Measurements from ENCODE around the gene BACH2. TPM values are rescaled to one million over a fixed set of nuclear protein-coding genes. Genes with fewer than 3 reads are reported as not detected.

BACH2 gene
- total RNA-seq, 1 donor from 2014 or later: 3.9 TPM

DNA sequence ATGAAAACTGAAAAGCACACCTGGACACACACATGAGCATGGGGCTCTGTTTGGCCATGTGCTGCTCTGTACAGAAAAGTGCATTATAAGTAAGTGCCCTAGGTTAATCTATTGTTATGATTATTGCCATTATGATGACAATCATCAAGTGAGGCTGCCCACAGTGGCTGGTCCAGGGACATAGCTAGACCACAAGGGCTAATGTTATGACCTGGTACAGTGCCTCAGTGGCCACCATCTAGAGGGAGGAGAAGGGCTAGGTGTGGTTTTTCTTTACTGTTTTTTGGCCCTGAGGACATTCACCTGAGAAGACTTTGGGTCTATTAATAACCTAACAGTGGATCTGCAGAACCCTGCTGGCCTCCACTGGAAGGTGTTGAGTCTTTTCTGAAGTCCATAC is 316.3 kb downstream of the BACH2 start:
- Histone ChIP-seq H3K4me2 (no peak overlapping the region), H3K36me3 (no peaks in the 10 kb centered on the region), H4K20me1 (ENCODE audit: low read depth) (no peaks in the 10 kb centered on the region), H3K27ac (no peak overlapping the region), H3F3A (ENCODE audit: low read depth) (peaks cover 8% of the 10 kb centered on the region), H3K4me1 (peaks cover 42% of the 10 kb centered on the region), H3K9ac (no peak overlapping the region), H3K4me3 (no peak overlapping the region), H3K27me3 (no peaks in the 10 kb centered on the region), H3K9me3 (ENCODE audit: low read depth) (no peaks in the 10 kb centered on the region), H2AFZ (replicated peaks) (no peak overlapping the region), H3K79me2 (ENCODE audit: low read depth) (no peaks in the 10 kb centered on the region)
- H3K27ac Mint-ChIP-seq: no peak overlapping the region
- H3K9me3 Mint-ChIP-seq: no peaks in the 10 kb centered on the region
- H3K27me3 Mint-ChIP-seq (ENCODE audit: insufficient read depth, low read depth): peaks cover 2% of the 10 kb centered on the region
- peaks cover 2% of the 10 kb centered on the region for H3K36me3 Mint-ChIP-seq
- no peak for DNase-seq (ENCODE audit: low spot score)
- H3K4me3 Mint-ChIP-seq: no peak overlapping the region
- TF ChIP-seq, protein P1, sequence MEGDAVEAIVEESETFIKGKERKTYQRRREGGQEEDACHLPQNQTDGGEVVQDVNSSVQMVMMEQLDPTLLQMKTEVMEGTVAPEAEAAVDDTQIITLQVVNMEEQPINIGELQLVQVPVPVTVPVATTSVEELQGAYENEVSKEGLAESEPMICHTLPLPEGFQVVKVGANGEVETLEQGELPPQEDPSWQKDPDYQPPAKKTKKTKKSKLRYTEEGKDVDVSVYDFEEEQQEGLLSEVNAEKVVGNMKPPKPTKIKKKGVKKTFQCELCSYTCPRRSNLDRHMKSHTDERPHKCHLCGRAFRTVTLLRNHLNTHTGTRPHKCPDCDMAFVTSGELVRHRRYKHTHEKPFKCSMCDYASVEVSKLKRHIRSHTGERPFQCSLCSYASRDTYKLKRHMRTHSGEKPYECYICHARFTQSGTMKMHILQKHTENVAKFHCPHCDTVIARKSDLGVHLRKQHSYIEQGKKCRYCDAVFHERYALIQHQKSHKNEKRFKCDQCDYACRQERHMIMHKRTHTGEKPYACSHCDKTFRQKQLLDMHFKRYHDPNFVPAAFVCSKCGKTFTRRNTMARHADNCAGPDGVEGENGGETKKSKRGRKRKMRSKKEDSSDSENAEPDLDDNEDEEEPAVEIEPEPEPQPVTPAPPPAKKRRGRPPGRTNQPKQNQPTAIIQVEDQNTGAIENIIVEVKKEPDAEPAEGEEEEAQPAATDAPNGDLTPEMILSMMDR (IDR thresholded peaks at IDR 0.05): no peak
- TF ChIP-seq EZH2phosphoT487 (IDR thresholded peaks at IDR 0.05) (no peak), EZH2 (IDR thresholded peaks at IDR 0.05) (no peak)
- peaks cover 41% of the 10 kb centered on the region for H3K4me1 Mint-ChIP-seq

DNA sequence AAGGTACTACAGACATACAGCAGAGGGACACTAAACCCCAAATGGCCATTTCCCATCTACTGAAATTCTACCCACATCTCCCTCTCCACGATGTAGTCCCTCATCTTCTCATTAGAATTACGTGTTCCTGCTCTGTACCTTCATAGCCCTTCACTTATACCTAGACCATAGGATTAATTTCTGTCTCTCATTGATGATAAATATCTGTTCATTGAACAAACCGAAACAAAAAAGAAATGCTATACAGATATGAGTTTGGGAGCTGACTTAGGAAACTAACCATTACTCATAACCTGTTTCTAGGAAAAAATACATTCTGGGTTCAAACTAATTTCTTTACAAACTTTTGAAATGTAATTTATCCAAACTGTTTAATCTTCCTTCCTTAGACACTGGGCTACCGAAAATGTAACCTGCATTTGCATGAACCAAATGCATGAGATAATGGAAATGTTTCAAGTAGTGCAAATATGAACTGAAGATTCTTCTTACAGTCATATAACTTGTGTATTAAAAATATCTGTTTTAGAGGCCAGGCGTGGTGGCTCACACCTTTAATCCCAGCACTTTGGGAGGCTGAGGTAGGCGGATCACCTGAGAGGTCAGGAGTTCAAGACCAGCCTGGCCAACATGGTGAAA is 317.0 kb downstream of the BACH2 start:
- Histone ChIP-seq H3K9ac (no peak overlapping the region), H3K4me3 (no peak overlapping the region), H3K27me3 (no peaks in the 10 kb centered on the region), H3K27ac (no peak overlapping the region), H3K36me3 (no peaks in the 10 kb centered on the region), H3K9me3 (ENCODE audit: low read depth) (no peaks in the 10 kb centered on the region), H3K79me2 (ENCODE audit: low read depth) (no peaks in the 10 kb centered on the region), H3K4me2 (no peak overlapping the region), H3F3A (ENCODE audit: low read depth) (peaks cover 4% of the 10 kb centered on the region), H2AFZ (replicated peaks) (no peak overlapping the region), H4K20me1 (ENCODE audit: low read depth) (no peaks in the 10 kb centered on the region), H3K4me1 (peaks cover 34% of the 10 kb centered on the region)
- peaks cover 2% of the 10 kb centered on the region for H3K36me3 Mint-ChIP-seq
- peaks cover 2% of the 10 kb centered on the region for H3K27me3 Mint-ChIP-seq (ENCODE audit: insufficient read depth, low read depth)
- H3K4me3 Mint-ChIP-seq: no peak overlapping the region
- H3K4me1 Mint-ChIP-seq: peaks cover 36% of the 10 kb centered on the region
- H3K9me3 Mint-ChIP-seq: no peaks in the 10 kb centered on the region
- no peak overlapping the region for H3K27ac Mint-ChIP-seq
- DNase-seq (ENCODE audit: low spot score): no peak
- TF ChIP-seq, protein P1 (IDR thresholded peaks at IDR 0.05): no peak
- no peak for TF ChIP-seq EZH2 (IDR thresholded peaks at IDR 0.05)
- no peak for TF ChIP-seq EZH2phosphoT487 (IDR thresholded peaks at IDR 0.05)

DNA sequence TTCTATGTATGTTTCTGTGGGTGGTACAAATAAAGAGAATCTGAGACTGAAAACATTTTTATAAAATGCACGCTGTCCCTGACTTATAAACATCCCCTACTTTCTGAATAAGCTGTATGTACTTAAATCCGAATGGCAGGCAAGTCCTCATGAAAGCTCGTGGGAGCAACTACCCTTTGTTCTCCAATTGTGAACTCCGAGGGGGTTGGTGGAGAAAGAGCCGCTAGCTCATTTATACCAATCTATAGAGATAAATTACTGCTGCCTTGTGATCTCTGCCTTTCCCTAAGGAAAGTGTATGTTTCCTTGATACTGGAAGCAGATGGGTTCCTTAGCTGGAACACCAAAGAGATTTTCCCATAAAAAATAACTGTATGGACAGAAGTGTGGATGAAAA is 317.9 kb downstream of the BACH2 start:
- no peak overlapping the region for H3K9ac ChIP-seq
- peaks cover 30% of the 10 kb centered on the region for H3K4me1 Mint-ChIP-seq
- no peak overlapping the region for H3K27ac Mint-ChIP-seq
- no peaks in the 10 kb centered on the region for H3K27me3 ChIP-seq
- no peak for TF ChIP-seq EZH2 (IDR thresholded peaks at IDR 0.05)
- TF ChIP-seq, protein P1 (IDR thresholded peaks at IDR 0.05): no peak
- TF ChIP-seq EZH2phosphoT487 (IDR thresholded peaks at IDR 0.05): no peak
- no peaks in the 10 kb centered on the region for H3K9me3 ChIP-seq (ENCODE audit: low read depth)
- DNase-seq (ENCODE audit: low spot score): peak; percentile 58
- no peaks in the 10 kb centered on the region for H4K20me1 ChIP-seq (ENCODE audit: low read depth)
- H3K27me3 Mint-ChIP-seq (ENCODE audit: insufficient read depth, low read depth): peaks cover 2% of the 10 kb centered on the region
- no peaks in the 10 kb centered on the region for H3K36me3 ChIP-seq
- H3K27ac ChIP-seq: no peak overlapping the region
- no peaks in the 10 kb centered on the region for H3K79me2 ChIP-seq (ENCODE audit: low read depth)
- H2AFZ ChIP-seq (replicated peaks): no peak overlapping the region
- H3K4me3 ChIP-seq: no peak overlapping the region
- peaks cover 32% of the 10 kb centered on the region for H3K4me1 ChIP-seq
- no peak overlapping the region for H3K4me3 Mint-ChIP-seq
- H3K9me3 Mint-ChIP-seq: no peaks in the 10 kb centered on the region
- H3K4me2 ChIP-seq: peak overlapping the region; percentile 48
- H3K36me3 Mint-ChIP-seq: peaks cover 2% of the 10 kb centered on the region
- peaks cover 4% of the 10 kb centered on the region for H3F3A ChIP-seq (ENCODE audit: low read depth)

Measured in neural progenitor cell (in vitro differentiated cells).